ENCODE results near the gene STAP1.
A peak's percentile ranks its signal among the peaks of the same experiment; 100 is the strongest.
"Not testable (repeated sequence)": the region's sequence is repeated elsewhere in the genome, so short reads cannot be mapped to it uniquely, and the experiment has no call there.

STAP1 gene

DNA sequence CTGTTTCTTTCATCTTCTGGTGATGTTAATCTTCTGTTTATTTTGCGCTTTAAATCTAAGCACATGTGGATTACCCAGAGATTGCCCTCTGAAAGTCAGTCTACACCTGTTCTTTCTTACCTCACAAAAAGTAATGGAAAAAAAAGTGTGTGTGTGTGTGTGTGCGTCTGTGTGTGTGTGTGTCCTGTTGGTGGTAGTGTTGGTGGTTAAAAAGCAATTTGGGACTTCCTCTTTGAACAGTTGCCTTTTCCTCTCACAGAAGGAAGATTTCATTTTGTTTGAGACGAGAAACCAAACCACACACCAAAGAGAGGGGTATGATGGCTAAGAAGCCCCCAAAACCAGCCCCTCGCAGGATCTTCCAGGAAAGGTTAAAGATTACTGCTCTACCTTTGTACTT is at the start of gene STAP1:
TSS of gene STAP1 (plus strand) at position 235 of the 400 bp plus-strand sequence. CDS start at position 318, 83 bp downstream.
- no peak for DNase-seq

DNA sequence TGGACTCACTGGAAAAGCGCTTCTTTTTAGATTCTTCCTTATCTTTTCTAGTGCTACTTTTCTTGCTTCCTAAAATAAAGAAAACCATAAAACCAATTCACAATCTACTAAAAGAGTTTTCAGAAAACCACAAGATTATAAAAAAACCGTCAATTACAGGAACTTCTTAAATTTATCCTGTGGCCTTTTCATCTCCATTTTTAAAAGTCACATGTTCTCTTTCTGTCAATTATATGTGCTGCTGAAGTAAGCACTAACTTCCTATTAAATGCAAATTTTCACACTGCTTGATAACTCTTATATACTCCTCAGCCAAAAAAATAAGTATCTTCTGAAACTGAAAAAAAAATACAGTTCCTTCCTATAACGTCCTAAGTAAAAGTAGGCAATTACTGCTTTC is 46.0 kb upstream of the STAP1 start:
- no peak for DNase-seq

DNA sequence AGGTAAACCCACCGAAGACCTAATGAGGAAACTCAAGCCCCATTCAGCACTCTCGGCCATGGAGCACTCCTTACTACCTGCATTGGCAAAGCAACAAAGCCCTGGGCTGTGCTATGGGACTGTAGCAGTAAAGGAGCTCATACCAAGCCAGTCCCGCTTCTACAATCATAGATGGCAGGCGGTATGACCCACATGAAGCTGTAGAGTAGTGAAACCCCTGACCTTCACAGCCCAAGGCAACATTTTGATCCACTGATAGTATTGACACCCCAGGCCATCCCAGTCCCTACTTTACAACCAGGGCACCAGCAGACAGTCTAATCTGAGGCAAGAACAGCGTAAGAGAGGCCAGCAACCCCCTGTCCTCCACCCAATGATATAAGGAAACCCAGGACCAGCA is 38.4 kb upstream of the STAP1 start:
- no peak for DNase-seq

DNA sequence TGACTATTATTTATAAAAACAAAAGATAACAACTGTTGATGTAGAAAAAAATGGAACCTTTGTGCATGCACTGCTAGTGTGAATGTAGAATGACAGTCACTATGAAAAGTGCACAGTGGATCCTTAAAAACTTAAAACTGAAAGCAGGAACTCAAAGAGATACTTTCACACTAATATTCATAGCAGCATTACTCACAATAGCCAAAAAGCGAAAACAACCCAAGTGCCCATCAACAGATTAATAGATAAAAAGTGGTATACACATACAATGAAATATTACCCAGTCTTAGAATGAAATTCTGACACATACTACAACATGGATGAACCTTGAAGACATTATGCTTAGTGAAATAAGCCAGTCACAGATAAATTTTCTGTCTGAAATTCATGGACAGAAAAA is 37.0 kb upstream of the STAP1 start:
- no peak for DNase-seq

DNA sequence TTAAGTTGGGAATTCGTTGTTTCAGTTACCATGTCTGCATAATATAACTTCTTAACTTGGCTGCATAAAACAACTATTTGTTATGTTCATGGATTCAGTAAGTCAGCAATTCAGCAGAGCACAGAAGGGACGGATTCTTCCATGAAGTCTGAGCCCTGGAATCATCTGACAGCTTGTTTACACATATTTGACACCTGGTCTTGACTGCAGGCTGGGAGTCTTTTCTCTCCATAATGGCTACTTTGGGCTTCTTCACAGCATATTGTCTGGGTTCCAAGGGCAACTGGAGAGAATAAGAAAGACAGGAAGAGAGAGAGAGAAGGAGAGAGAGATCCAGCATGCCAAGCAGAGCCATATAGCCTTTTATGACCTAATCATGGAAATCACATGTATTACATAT is 36.3 kb upstream of the STAP1 start:
- DNase-seq, result no peak

- DNase-seq, result no peak
Observed at GRCh38 chr4:67522851-67523671, 35.5 kb upstream of the STAP1 start.

DNA sequence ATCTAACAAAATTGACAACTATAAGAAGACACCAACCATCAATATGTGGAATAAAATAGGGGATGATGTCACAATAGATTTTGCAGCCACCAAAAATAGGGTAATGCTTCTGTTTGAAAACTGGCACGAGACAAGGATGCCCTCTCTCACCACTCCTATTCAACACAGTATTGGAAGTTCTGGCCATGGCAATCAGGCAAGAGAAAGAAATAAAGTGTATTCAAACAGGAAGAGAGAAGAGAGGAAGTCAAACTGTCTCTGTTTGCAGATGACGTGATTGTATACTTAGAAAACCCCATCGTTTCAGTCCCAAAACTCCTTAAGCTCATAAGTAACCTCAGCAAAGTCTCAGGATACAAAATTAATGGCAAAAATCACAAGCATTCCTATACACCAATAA is 34.4 kb upstream of the STAP1 start:
- DNase-seq, result not testable (repeated sequence)

- DNase-seq, result no peak
Observed at GRCh38 chr4:67531379-67531962, 27.1 kb upstream of the STAP1 start.

- DNase-seq, result not testable (repeated sequence)
Observed at GRCh38 chr4:67532397-67532796, 26.1 kb upstream of the STAP1 start.

DNA sequence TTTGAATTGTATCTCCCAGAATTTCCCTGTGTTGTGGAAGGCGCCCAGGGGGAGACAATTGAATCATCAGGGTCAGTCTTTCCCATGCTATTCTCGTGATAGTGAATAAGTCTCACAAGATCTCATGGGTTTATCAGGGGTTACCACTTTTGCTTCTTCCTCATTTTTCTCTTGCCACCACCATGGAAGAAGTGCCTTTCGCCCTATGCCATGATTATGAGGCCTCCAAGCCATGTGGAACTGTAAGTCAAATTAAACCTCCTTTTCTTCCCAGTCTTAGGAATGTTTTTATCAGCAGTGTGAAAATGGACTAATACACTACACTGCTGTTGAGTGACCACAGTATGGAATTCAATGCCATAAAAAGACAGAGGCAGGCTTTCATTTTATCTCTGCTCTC is 25.4 kb upstream of the STAP1 start:
- DNase-seq, result no peak

DNA sequence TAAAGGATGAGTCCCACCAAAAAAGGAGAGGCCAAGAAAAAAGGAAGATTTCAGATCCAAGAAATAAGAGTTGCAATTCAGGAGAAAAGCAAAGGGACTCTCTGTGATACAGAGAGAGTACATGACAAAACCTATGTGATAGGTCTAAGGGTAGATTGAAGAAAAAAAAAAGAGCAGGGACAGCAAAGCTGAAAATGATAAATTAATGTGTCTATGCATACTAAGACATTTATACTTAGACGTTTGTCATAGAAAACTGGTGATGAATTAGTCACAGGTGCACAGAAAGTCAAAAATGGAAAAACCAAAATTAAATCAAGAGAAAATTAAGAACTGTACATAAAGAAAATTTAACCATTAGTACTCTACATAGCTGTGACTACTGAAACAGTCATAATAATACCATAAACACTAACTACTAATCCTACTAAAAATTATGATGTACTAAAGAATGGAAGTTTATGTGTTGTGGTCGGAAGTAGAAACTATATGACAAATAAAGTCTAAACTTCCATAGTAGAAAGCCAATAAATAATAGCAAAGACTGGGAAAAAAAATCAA is 23.2 kb upstream of the STAP1 start:
- DNase-seq, result no peak

- DNase-seq, result no peak
Observed at GRCh38 chr4:67539830-67540229, 18.7 kb upstream of the STAP1 start.

DNA sequence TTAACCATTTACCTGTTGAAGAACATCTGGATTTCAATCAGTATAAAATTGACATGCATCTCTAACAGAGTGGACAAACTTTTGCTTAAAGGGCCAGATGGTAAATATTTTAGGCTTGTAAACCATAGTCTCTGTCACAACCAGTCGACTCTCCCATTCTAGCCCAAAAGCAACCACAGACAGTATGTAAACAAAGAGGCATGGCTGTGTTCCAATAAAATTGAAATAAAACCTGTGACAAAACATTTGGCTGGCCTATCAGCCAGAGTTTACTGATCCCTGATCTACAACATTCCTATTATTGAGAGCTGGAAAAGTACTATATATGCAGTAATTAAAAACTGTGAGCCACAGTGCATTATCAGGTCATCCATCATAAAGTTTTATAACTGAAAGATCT is 16.5 kb upstream of the STAP1 start:
- no peak for DNase-seq

DNA sequence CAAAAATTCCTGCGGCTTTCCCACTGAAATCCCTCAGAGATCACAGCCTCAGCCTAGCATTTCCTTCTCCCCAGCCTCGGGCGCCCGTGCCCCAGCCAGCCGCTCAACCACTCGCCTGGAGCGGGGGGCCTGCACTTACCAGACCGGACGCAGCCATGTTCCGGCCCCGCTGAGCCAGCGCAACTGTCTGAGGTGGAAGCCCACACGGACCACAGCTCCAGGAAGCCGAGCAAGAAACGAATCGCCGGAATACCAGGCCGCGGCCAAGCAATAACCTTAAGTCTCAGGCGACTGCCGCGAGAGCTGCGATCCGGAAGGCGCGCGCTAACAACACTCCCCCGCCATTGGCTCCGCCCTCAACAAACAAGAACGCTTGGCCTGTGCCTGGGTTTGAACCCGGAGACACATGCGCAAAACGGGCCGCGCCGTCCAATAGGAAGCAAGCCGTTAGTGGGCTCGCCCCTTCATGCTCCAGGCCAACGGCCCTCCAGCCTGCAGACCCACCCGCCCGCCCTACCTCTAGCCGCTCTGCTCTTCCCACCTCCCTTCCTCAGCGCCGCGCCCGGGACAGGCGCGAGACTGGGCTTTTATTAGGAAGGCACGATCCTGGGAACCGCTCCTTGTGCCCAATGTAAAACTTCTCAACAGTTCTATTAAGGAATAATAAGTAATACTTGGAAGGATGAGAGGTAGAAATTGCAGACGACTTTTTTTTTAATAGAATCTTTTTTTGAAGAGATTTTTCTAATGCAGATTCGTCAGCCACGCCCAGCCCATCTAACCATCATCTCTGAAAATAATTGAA is 13.1 kb upstream of the STAP1 start, which contains the start of gene CENPC:
TSS of gene CENPC (minus strand) at position 305 of the 805 bp plus-strand sequence. CDS start at position 157, 148 bp downstream.
- peak; percentile 77 to 96 for DNase-seq

GRCh38 chr4:67546004-67546356 is 12.5 kb upstream of the STAP1 start:
- DNase-seq, result no peak

- no peak for DNase-seq
Observed at GRCh38 chr4:67546971-67547370, 11.6 kb upstream of the STAP1 start.

GRCh38 chr4:67549123-67549522 is 9.4 kb upstream of the STAP1 start:
- no peak for DNase-seq

GRCh38 chr4:67550451-67550850 is 8.1 kb upstream of the STAP1 start:
- no peak for DNase-seq

- DNase-seq, result no peak
Observed at GRCh38 chr4:67550857-67551256, 7.7 kb upstream of the STAP1 start.

DNA sequence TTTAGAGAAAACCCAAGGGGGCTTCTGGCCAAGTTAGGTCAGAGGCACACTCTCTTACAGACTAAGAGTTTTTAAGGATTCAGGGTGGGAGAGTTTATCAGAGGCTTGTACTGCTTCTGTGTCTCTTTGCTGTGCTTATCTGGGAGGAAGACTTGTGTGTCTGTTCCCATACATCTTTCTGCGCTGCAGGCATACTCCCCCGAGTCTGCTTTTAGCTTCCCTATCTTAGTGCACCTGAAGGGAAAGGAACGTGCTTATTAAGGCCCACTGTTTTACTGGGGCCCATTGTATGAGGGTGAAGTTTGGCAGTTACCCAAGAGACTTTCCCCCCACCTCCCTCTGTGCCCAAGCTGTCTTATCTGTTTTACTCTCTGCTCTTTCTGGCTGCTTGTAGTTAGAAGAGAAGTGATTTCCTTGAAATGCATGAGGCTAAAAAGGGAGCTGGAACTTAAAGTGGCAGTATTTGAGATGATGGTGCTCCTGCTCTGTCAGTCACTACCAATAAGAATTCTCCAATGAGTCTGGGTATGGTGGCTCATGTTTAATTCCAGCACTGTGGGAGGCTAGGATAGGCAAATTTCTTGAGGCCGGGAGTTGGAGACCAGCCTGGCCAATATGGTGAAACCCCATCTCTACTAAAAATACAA is 6.3 kb upstream of the STAP1 start:
- DNase-seq, result not testable (repeated sequence)

DNA sequence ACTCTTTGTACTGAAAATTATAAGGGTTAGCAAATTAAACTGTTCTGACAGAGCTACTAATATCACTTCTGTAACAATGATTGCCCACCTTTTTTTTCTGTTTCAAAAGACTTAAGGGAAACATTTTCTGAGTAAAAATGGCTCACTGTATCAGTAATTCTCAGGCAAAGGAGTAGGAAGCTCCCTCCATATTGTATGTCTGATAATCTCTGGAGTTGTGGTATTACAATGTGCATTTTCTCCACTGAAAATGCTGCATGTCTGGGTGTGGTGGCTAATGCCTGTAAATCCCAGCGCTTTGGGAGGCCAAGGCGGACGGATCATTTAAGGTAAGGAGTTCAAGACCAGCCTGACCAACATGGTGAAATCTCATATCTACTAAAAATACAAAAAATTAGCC is 4.4 kb upstream of the STAP1 start:
- no peak for DNase-seq

DNA sequence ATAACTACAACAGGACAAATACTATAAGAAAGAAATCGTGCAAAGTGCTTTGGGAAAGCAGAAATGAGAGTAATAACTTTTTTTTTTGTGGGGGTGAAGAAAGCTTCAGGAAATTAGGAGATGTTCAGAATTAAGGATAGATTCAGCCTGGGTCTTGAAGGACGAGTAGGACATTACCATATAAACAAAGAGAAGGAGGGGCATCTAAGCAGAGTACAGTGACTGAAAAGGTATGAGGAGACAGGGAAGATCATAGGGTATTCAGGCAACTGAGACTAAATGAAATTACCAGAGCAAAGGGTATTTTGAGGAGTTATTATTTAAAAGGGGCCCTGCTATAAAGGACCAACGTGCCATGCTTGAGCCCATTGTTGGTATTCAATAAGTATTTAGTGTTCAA is 3.1 kb upstream of the STAP1 start:
- no peak for DNase-seq

GRCh38 chr4:67556436-67556835 is 2.1 kb upstream of the STAP1 start:
- no peak for DNase-seq

Measured in NCI-H446 (cell line).